HepG2 (cell line): ENCODE data around the gene UBAC2. TPM values are rescaled to one million over a fixed set of nuclear protein-coding genes. Genes with fewer than 3 reads are reported as not detected.

Experiments
- ATAC-seq: fragments of 200-7000 bp; cut with Tn5 transposase; 3 replicates; pipeline ENCODE4 v1.9.1; 2020; ENCODE audit warnings: mild to moderate bottlenecking, moderate library complexity
- BruUV-seq: library from RNA; stranded (reverse); fragments of 400-500 nt; replicated peaks from 2 replicates; lab custom pipeline; 2021; lab: Mats Ljungman, UMichigan
- CTCF ChIA-PET: fragments of 300-600 bp; formaldehyde crosslinking; extraction: SDS; loops from one replicate; lab custom pipeline; 2021; ENCODE audit warnings: low total read pairs, inconsistent platforms, low intra/inter-chr PET ratio; lab: Yijun Ruan, JAX
- POLR2A ChIA-PET: fragments of 350-600 bp; sonication (Branson Sonifier 250); formaldehyde crosslinking; loops from one replicate; lab custom pipeline; 2020; ENCODE audit warnings: antibody characterized with exemption, inconsistent platforms; lab: Yijun Ruan, JAX
- DNase-seq: peaks from one replicate; pipeline ENCODE4 v3.0.0-alpha.2; 2015; ENCODE audit warnings: low spot score
- FAIRE-seq: peaks from 3 replicates; lab custom pipeline; 2011; peaks lifted over from hg19 to GRCh38; lab: Jason Lieb, UNC
- H2AFZ ChIP-seq: one replicate; pipeline ENCODE4 v1.6.1; 2011; ENCODE audit warnings: low read length, inconsistent platforms
- H3K27ac ChIP-seq: fragments of 300-600 bp; 3 replicates; pipeline ENCODE4 v1.8.0; 2011; ENCODE audit warnings: mixed run types, mild to moderate bottlenecking, mixed read lengths, low read length, inconsistent platforms; ENCODE audit not compliant: insufficient read depth; ENCODE audit errors: extremely low read length
- H3K27me3 ChIP-seq, 2 experiments: fragments of 200-600 bp in 1 of 2; 2 replicates in 1 of 2; 3 replicates in 1 of 2; pipeline versions ENCODE4 v1.6.0 to v1.8.0; 2011; ENCODE audit warnings: low read length in 2 of 2, mild to moderate bottlenecking in 2 of 2, moderate library complexity in 2 of 2, inconsistent platforms in 1 of 2; ENCODE audit not compliant: insufficient read depth in 2 of 2, control insufficient read depth in 1 of 2
- H3K36me3 ChIP-seq, 2 experiments: fragments of 200-600 bp in 1 of 2; replicated peaks in 1 of 2; 2 replicates in 1 of 2; 3 replicates in 1 of 2; pipeline versions ENCODE4 v1.5.1 to v1.8.0; 2011; ENCODE audit warnings: low read length in 2 of 2, inconsistent platforms in 1 of 2; ENCODE audit not compliant: insufficient read depth in 2 of 2, control insufficient read depth in 1 of 2
- H3K4me1 ChIP-seq: 2 replicates; pipeline ENCODE4 v1.5.1; 2012; ENCODE audit warnings: low read length, inconsistent platforms; ENCODE audit not compliant: insufficient read depth
- H3K4me2 ChIP-seq: 2 replicates; pipeline ENCODE4 v1.6.0; 2011; ENCODE audit warnings: low read depth, low read length, inconsistent platforms
- H3K4me3 ChIP-seq, 3 experiments: fragments of 200-600 bp in 1 of 3; sonication (generic), shearing (Covaris generic) in 1 of 3; replicated peaks in 1 of 3; 2 replicates each; pipeline ENCODE4 v1.5.1; 2011 to 2016; ENCODE audit warnings: low read length in 3 of 3, inconsistent platforms in 2 of 3, low read depth in 2 of 3, mild to moderate bottlenecking in 2 of 3, control low read depth in 1 of 3, mixed read lengths in 1 of 3; ENCODE audit not compliant: insufficient read depth in 1 of 3
- H3K79me2 ChIP-seq: one replicate; pipeline ENCODE4 v1.6.1; 2011; ENCODE audit warnings: low read length, inconsistent platforms; ENCODE audit not compliant: insufficient read depth
- H3K9ac ChIP-seq: 2 replicates; pipeline ENCODE4 v1.6.0; 2011; ENCODE audit warnings: mild to moderate bottlenecking, low read depth, low read length, inconsistent platforms; ENCODE audit not compliant: insufficient read depth
- H3K9me3 ChIP-seq: 2 replicates; pipeline ENCODE4 v1.5.1; 2012; ENCODE audit warnings: mild to moderate bottlenecking, low read length
- H4K20me1 ChIP-seq: 2 replicates; pipeline ENCODE4 v1.6.0; 2011; ENCODE audit warnings: inconsistent platforms, mild to moderate bottlenecking, low read length, moderate library complexity; ENCODE audit not compliant: insufficient read depth
- HMG20A ChIP-seq: IDR thresholded peaks from 2 replicates; pipeline ENCODE4 v1.6.1; 2016; ENCODE audit warnings: borderline replicate concordance
- KLF16 ChIP-seq, 2 experiments: sonication (generic) in 1 of 2; formaldehyde crosslinking in 1 of 2; IDR thresholded peaks; 2 replicates each; pipeline versions ENCODE4 v1.6.1 to v1.8.0; 2016 to 2023; ENCODE audit warnings: missing genetic modification reagents in 2 of 2, missing compliant biosample characterization in 1 of 2
- PTBP1 ChIP-seq: fragments of 200-400 bp; formaldehyde crosslinking; IDR thresholded peaks from 2 replicates; pipeline ENCODE4 v1.6.1; 2018; ENCODE audit warnings: low read length, low read depth; ENCODE audit not compliant: poor library complexity, severe bottlenecking
- RBM39 ChIP-seq: fragments of 200-400 bp; formaldehyde crosslinking; IDR thresholded peaks from one replicate; pipeline ENCODE4 v1.6.1; 2018; ENCODE audit warnings: antibody characterized with exemption, mild to moderate bottlenecking, low read depth, low read length; ENCODE audit not compliant: poor library complexity, severe bottlenecking
- UBTF ChIP-seq: sonication (generic); formaldehyde crosslinking; IDR thresholded peaks from 2 replicates; pipeline ENCODE4 v1.4.0; 2020; ENCODE audit warnings: mild to moderate bottlenecking, missing genetic modification reagents
- ZBTB4 ChIP-seq: sonication (generic); formaldehyde crosslinking; IDR thresholded peaks from 2 replicates; pipeline ENCODE4 v1.4.0; 2020; ENCODE audit warnings: missing genetic modification reagents, mild to moderate bottlenecking, borderline replicate concordance
- ZNF629 ChIP-seq: sonication (generic); formaldehyde crosslinking; conservative IDR thresholded peaks from 2 replicates; pipeline ENCODE4 v1.5.0; 2020; ENCODE audit warnings: missing genetic modification reagents
- WGBS: methylation state at CpG from one replicate; pipeline ENCODE4 v1.1.6; 2017; ENCODE audit warnings: low lambda C conversion rate; 5-methylcytosine and 5-hydroxymethylcytosine counted together
- in situ Hi-C: cut with HindIII; loops from 2 replicates; pipeline ENCODE4 v1.10.0; 2017; ENCODE audit warnings: low pct_unique_long_range_greater_than_20kb; ENCODE audit not compliant: extremely low pct_ligation_motif_present
- intact Hi-C: fragments of 100-400 bp; cut with micrococcal nuclease; formaldehyde crosslinking; loops from one replicate; pipeline ENCODE4 v1.10.0; 2022; ENCODE audit not compliant: unreplicated experiment
- polyA plus RNA-seq, 8 experiments: library from polyadenylated mRNA; depleted of rRNA in 3 of 8; stranded (reverse) in 7 of 8; unstranded in 1 of 8; fragments of >200 nt; fragmentation: Illumina TruSeq in 4 of 8; extraction: Trizol in 4 of 8; gene quantifications; 2 replicates each; pipeline versions ENCODE4 v1.2.1 to v1.2.3, GENCODE V29; 2011 to 2016; ENCODE audit warnings: low read depth in 4 of 8, missing spikeins in 1 of 8, mixed read lengths in 1 of 8; ENCODE audit not compliant: insufficient read depth in 1 of 8
- total RNA-seq, 5 experiments: library from RNA; depleted of rRNA; stranded (reverse); fragments of >200 nt; fragmentation: Illumina TruSeq; extraction: Trizol; gene quantifications; 2 replicates each; pipeline ENCODE4 v1.2.3, GENCODE V29; 2016; ENCODE audit warnings: low read depth in 1 of 5
- TF ChIP-seq, protein P1 (sequence below): sonication (generic); formaldehyde crosslinking; IDR thresholded peaks from 2 replicates; pipeline ENCODE4 v1.5.0; 2020; ENCODE audit warnings: missing genetic modification reagents

UBAC2 gene
- total and polyA plus RNA-seq, 2 of the 13 experiments (the other 11 are each of a cell fraction or from before 2014, with no cell fraction given), result 61.3 to 80.8 TPM

GRCh38 chr13:99211421-99212035 is 10.9 kb downstream of the UBAC2 start:
- Histone ChIP-seq H4K20me1 (peaks cover 18% of the 10 kb centered on the region; the same call in 1 of the 2 replicates), H3K4me2 (no peak overlapping the region), H3K36me3 (peaks cover 2 to 15% of the 10 kb centered on the region in 2 experiments; a peak in 3 of 5 replicates), H3K4me1 (no peaks in the 10 kb centered on the region), H3K27ac (no peak overlapping the region), H3K9ac (no peak overlapping the region), H2AFZ (no peak overlapping the region), H3K9me3 (no peaks in the 10 kb centered on the region), H3K4me3 (no peak overlapping the region), H3K79me2 (peaks cover 74% of the 10 kb centered on the region), H3K27me3 (no peaks in the 10 kb centered on the region)
- intact Hi-C loops, result no loop called here
- 98% methylated on average over 2 of the region's 5 CpGs for WGBS
- peak; percentile 63 for TF ChIP-seq ZNF629
- TF ChIP-seq, protein P1, sequence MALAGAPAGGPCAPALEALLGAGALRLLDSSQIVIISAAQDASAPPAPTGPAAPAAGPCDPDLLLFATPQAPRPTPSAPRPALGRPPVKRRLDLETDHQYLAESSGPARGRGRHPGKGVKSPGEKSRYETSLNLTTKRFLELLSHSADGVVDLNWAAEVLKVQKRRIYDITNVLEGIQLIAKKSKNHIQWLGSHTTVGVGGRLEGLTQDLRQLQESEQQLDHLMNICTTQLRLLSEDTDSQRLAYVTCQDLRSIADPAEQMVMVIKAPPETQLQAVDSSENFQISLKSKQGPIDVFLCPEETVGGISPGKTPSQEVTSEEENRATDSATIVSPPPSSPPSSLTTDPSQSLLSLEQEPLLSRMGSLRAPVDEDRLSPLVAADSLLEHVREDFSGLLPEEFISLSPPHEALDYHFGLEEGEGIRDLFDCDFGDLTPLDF (CRISPR knock-in tag), result no peak
- no peak for TF ChIP-seq HMG20A (CRISPR knock-in tag)
- TF ChIP-seq UBTF (CRISPR knock-in tag), result no peak
- TF ChIP-seq KLF16 (CRISPR knock-in tag; IDR thresholded peaks at IDR 0.05), result no peak
- TF ChIP-seq RBM39, result no peak
- TF ChIP-seq ZBTB4 (CRISPR knock-in tag), result no peak
- no peak for TF ChIP-seq PTBP1
- ChIA-PET POLR2A (no interaction called here), CTCF (no interaction called here)
- BruUV-seq, result no TSS peak
- in situ Hi-C loops, result no loop called here
- DNase-seq (no peak), ATAC-seq (no peak), FAIRE-seq (no peak)
